Endothelial cell (in vitro differentiated cells): ENCODE data around the gene CYTH1. TPM values are rescaled to one million over a fixed set of nuclear protein-coding genes. Genes with fewer than 3 reads are reported as not detected.
"Not testable (repeated sequence)": the region's sequence is repeated elsewhere in the genome, so short reads cannot be mapped to it uniquely, and the experiment has no call there.

Source experiments
- DNase-seq: peaks from one replicate; pipeline ENCODE4 v3.0.0; 2021; ENCODE audit warnings: low spot score
- H3K27ac Mint-ChIP-seq: one replicate; pipeline ENCODE4 v1.8.0; 2021; ENCODE audit warnings: mixed read lengths, inconsistent platforms; ENCODE audit not compliant: unreplicated experiment
- H3K27me3 Mint-ChIP-seq: one replicate; pipeline ENCODE4 v1.8.0; 2021; ENCODE audit warnings: mild to moderate bottlenecking, moderate library complexity, mixed read lengths, inconsistent platforms; ENCODE audit not compliant: unreplicated experiment
- H3K36me3 Mint-ChIP-seq: one replicate; pipeline ENCODE4 v1.8.0; 2021; ENCODE audit warnings: mild to moderate bottlenecking, low read depth, mixed read lengths, inconsistent platforms; ENCODE audit not compliant: unreplicated experiment
- H3K4me1 Mint-ChIP-seq: one replicate; pipeline ENCODE4 v1.8.0; 2021; ENCODE audit warnings: mild to moderate bottlenecking, mixed read lengths, inconsistent platforms; ENCODE audit not compliant: unreplicated experiment
- H3K4me3 Mint-ChIP-seq: one replicate; pipeline ENCODE4 v1.8.0; 2021; ENCODE audit warnings: mild to moderate bottlenecking, mixed read lengths, inconsistent platforms; ENCODE audit not compliant: unreplicated experiment
- H3K9me3 Mint-ChIP-seq: one replicate; pipeline ENCODE4 v1.8.0; 2021; ENCODE audit warnings: mixed read lengths, inconsistent platforms; ENCODE audit not compliant: unreplicated experiment
- CTCF ChIP-seq: fragments of 200-600 bp; sonication (generic); IDR thresholded peaks from one replicate; pipeline ENCODE4 v1.5.0; 2021; ENCODE audit warnings: antibody characterized with exemption; ENCODE audit not compliant: unreplicated experiment
- total RNA-seq: library from RNA; stranded (reverse); fragmentation: NEBNext Ultra II Directional; extraction: Animal tissue kit (Norgen Biotek cat#: 25700); gene quantifications from one replicate; pipeline ENCODE4 v1.2.1, GENCODE V29; 2021; ENCODE audit not compliant: unreplicated experiment

Gene CYTH1
- total RNA-seq, 1 donor from 2014 or later, result 73.3 TPM

GRCh38 chr17:78673395-78673794, 108.7 kb downstream of the CYTH1 start:
- Mint-ChIP-seq H3K27ac (peak overlapping the region; percentile 21), H3K4me3 (no peak overlapping the region), H3K4me1 (peaks cover 19% of the 10 kb centered on the region), H3K27me3 (peaks cover 16% of the 10 kb centered on the region), H3K36me3 (peaks cover 29% of the 10 kb centered on the region), H3K9me3 (no peaks in the 10 kb centered on the region)
- no peak for TF ChIP-seq CTCF
- no peak for DNase-seq

GRCh38 chr17:78672871-78673371, 109.2 kb downstream of the CYTH1 start:
- H3K27me3 Mint-ChIP-seq, result peaks cover 14% of the 10 kb centered on the region
- no peak overlapping the region for H3K27ac Mint-ChIP-seq
- H3K4me1 Mint-ChIP-seq, result peaks cover 23% of the 10 kb centered on the region
- peaks cover 29% of the 10 kb centered on the region for H3K36me3 Mint-ChIP-seq
- TF ChIP-seq CTCF, result no peak
- no peaks in the 10 kb centered on the region for H3K9me3 Mint-ChIP-seq
- DNase-seq, result no peak
- H3K4me3 Mint-ChIP-seq, result no peak overlapping the region

- peaks cover 23% of the 10 kb centered on the region for H3K36me3 Mint-ChIP-seq
- H3K9me3 Mint-ChIP-seq, result no peaks in the 10 kb centered on the region
- no peak for TF ChIP-seq CTCF
- no peak overlapping the region for H3K27ac Mint-ChIP-seq
- DNase-seq, result no peak
- peaks cover 32% of the 10 kb centered on the region for H3K4me1 Mint-ChIP-seq
- H3K27me3 Mint-ChIP-seq, result peaks cover 16% of the 10 kb centered on the region
- no peak overlapping the region for H3K4me3 Mint-ChIP-seq
Measured at GRCh38 chr17:78672005-78672404, 110.1 kb downstream of the CYTH1 start.

GRCh38 chr17:78671726-78672001, 110.4 kb downstream of the CYTH1 start:
- peaks cover 21% of the 10 kb centered on the region for H3K36me3 Mint-ChIP-seq
- H3K27ac Mint-ChIP-seq, DNase-seq, H3K9me3 Mint-ChIP-seq, H3K4me3 Mint-ChIP-seq: not testable (repeated sequence)
- H3K4me1 Mint-ChIP-seq, result peaks cover 35% of the 10 kb centered on the region
- peaks cover 16% of the 10 kb centered on the region for H3K27me3 Mint-ChIP-seq

- peaks cover 41% of the 10 kb centered on the region for H3K4me1 Mint-ChIP-seq
- H3K27ac Mint-ChIP-seq, result no peak overlapping the region
- peaks cover 21% of the 10 kb centered on the region for H3K36me3 Mint-ChIP-seq
- H3K4me3 Mint-ChIP-seq, result no peak overlapping the region
- no peak for TF ChIP-seq CTCF
- peaks cover 21% of the 10 kb centered on the region for H3K27me3 Mint-ChIP-seq
- DNase-seq, result no peak
- no peaks in the 10 kb centered on the region for H3K9me3 Mint-ChIP-seq
Measured at GRCh38 chr17:78670850-78671725, 111.0 kb downstream of the CYTH1 start.
